OCI-LY7 (cell line): ENCODE results near the gene COMMD1. TPM values are rescaled to one million over a fixed set of nuclear protein-coding genes. Genes with fewer than 3 reads are reported as not detected.
A peak's percentile ranks its signal among the peaks of the same experiment; 100 is the strongest.

Experiments
- BruUV-seq: library from RNA; stranded (reverse); fragments of 400-500 nt; replicated peaks from 2 replicates; lab custom pipeline; 2021; lab: Mats Ljungman, UMichigan
- CTCF ChIA-PET: fragments of 300-600 bp; sonication (Branson Sonifier 250); formaldehyde crosslinking; loops from one replicate; lab custom pipeline; 2022; ENCODE audit warnings: antibody characterized with exemption; ENCODE audit not compliant: unreplicated experiment; lab: Charles Lee
- POLR2A ChIA-PET: fragments of 300-600 bp; sonication (Branson Sonifier 250); formaldehyde crosslinking; loops from one replicate; lab custom pipeline; 2022; ENCODE audit warnings: antibody characterized with exemption; lab: Charles Lee
- DNase-seq: peaks from one replicate; pipeline ENCODE4 v3.0.0-alpha.2; 2015; ENCODE audit warnings: low spot score
- H2AFZ ChIP-seq: fragments of 200-600 bp; sonication (generic), shearing (Covaris generic); 2 replicates; pipeline ENCODE4 v1.6.1; 2014; ENCODE audit warnings: mild to moderate bottlenecking, antibody characterized with exemption, low read length, moderate library complexity
- H3K27ac ChIP-seq: fragments of 200-600 bp; sonication (generic); 2 replicates; pipeline ENCODE4 v1.5.1; 2014; ENCODE audit warnings: mixed run types, low read depth, mild to moderate bottlenecking, moderate library complexity, low read length, inconsistent platforms; ENCODE audit not compliant: poor library complexity, severe bottlenecking
- H3K36me3 ChIP-seq: fragments of 200-600 bp; sonication (generic); 2 replicates; pipeline ENCODE4 v1.6.1; 2014; ENCODE audit warnings: mild to moderate bottlenecking, antibody characterized with exemption, low read length, moderate library complexity, mixed read lengths; ENCODE audit not compliant: insufficient read depth
- H3K4me1 ChIP-seq: fragments of 200-600 bp; sonication (generic); 2 replicates; pipeline ENCODE4 v1.5.1; 2014; ENCODE audit warnings: mild to moderate bottlenecking, low read length; ENCODE audit not compliant: insufficient read depth, poor library complexity, severe bottlenecking
- H3K4me2 ChIP-seq: fragments of 200-600 bp; sonication (generic); 2 replicates; pipeline ENCODE4 v1.6.1; 2014; ENCODE audit warnings: mild to moderate bottlenecking, low read length
- H3K4me3 ChIP-seq: fragments of 200-600 bp; sonication (generic); 2 replicates; pipeline ENCODE4 v1.5.1; 2014; ENCODE audit warnings: mild to moderate bottlenecking, low read depth, low read length; ENCODE audit not compliant: poor library complexity, severe bottlenecking
- H3K79me2 ChIP-seq: fragments of 200-600 bp; sonication (generic); 2 replicates; pipeline ENCODE4 v1.6.1; 2016; ENCODE audit warnings: low read depth, mild to moderate bottlenecking, low read length, moderate library complexity, mixed read lengths; ENCODE audit not compliant: insufficient read depth
- H3K9me2 ChIP-seq: fragments of 200-600 bp; sonication (generic); 2 replicates; pipeline ENCODE4 v1.6.1; 2016; ENCODE audit warnings: mild to moderate bottlenecking, low read length, mixed read lengths; ENCODE audit not compliant: insufficient read depth
- H3K9me3 ChIP-seq: fragments of 200-600 bp; sonication (generic); 2 replicates; pipeline ENCODE4 v1.6.1; 2014; ENCODE audit warnings: mild to moderate bottlenecking, mixed run types, low read length, mixed read lengths
- H4K20me1 ChIP-seq: fragments of 200-600 bp; sonication (generic); 2 replicates; pipeline ENCODE4 v1.6.1; 2014; ENCODE audit warnings: mild to moderate bottlenecking, antibody characterized with exemption, low read length, moderate library complexity, mixed read lengths; ENCODE audit not compliant: insufficient read depth
- EZH2phosphoT487 ChIP-seq: fragments of 200-600 bp; sonication (generic); IDR thresholded peaks from 2 replicates; pipeline ENCODE4 v1.6.1; 2018; ENCODE audit warnings: low read depth, borderline replicate concordance, mild to moderate bottlenecking, mixed run types, antibody characterized with exemption, low read length, moderate library complexity, mixed read lengths
- intact Hi-C: fragments of 100-400 bp; cut with micrococcal nuclease; formaldehyde crosslinking; loops from one replicate; pipeline ENCODE4 v1.10.0; 2022; ENCODE audit not compliant: unreplicated experiment
- total RNA-seq, 2 experiments: library from RNA; depleted of rRNA in 1 of 2; stranded (reverse); fragments of >200 nt in 1 of 2; shearing (Covaris generic) in 1 of 2; gene quantifications; 2 replicates each; pipeline ENCODE4 v1.2.3, GENCODE V29; 2014 to 2022
- TF ChIP-seq, protein P1 (sequence below): fragments of 200-600 bp; sonication (generic); conservative IDR thresholded peaks from 2 replicates; pipeline ENCODE4 v1.5.1; 2014; ENCODE audit warnings: mild to moderate bottlenecking, antibody characterized with exemption, low read length, moderate library complexity, mixed read lengths

The COMMD1 gene
- total RNA-seq, 2 experiments from 2014 or later: 22.0 to 22.1 TPM

DNA sequence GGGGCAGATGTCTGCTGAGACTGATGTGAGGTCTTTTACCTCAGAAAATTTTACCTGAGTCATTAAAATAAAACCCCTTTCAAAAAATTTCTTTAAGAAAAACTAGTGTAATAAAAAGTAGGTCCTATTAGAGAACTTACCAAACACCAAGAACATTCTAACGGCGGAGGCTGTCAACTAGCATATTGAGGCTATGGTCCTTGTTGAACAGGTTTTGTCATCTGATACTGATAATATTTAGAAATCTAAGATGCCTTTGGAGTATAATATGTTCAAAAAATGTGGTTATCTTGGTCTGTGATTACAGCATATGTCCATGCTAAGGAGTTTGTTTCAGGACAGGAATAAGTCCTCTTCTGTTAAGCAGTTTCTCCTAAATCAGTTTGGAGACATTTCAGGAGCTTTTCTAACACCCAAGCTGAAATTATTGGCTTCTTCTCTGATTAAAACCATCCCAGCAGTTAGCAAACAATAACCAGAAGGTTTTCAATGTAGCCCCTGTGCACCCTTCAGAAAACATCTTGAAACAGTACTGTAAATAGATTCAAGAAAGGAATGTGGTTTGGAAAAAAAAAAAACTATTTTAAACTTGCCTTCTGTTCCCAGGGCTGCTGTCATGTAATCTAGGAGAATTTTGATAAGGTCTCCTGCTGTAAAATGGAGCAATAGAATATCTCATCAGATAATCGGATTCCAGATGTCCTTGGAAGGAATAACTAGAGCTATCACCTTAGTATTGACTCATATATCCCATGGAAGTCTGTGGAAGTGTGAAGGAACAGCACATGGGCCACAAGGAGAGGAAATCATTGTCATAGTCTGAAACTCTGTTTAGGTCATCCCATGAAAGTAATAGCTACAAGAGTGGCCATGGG is 231.7 kb downstream of the COMMD1 start:
- no peak for TF ChIP-seq EZH2phosphoT487
- TF ChIP-seq, protein P1, sequence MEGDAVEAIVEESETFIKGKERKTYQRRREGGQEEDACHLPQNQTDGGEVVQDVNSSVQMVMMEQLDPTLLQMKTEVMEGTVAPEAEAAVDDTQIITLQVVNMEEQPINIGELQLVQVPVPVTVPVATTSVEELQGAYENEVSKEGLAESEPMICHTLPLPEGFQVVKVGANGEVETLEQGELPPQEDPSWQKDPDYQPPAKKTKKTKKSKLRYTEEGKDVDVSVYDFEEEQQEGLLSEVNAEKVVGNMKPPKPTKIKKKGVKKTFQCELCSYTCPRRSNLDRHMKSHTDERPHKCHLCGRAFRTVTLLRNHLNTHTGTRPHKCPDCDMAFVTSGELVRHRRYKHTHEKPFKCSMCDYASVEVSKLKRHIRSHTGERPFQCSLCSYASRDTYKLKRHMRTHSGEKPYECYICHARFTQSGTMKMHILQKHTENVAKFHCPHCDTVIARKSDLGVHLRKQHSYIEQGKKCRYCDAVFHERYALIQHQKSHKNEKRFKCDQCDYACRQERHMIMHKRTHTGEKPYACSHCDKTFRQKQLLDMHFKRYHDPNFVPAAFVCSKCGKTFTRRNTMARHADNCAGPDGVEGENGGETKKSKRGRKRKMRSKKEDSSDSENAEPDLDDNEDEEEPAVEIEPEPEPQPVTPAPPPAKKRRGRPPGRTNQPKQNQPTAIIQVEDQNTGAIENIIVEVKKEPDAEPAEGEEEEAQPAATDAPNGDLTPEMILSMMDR: no peak
- Histone ChIP-seq H3K4me3 (no peak overlapping the region), H3K9me2 (no peaks in the 10 kb centered on the region), H3K79me2 (no peaks in the 10 kb centered on the region), H2AFZ (no peak overlapping the region), H3K36me3 (no peaks in the 10 kb centered on the region; the same call in 1 of the 2 replicates), H3K4me2 (no peak overlapping the region), H3K27ac (no peak overlapping the region), H3K4me1 (peaks cover 66% of the 10 kb centered on the region), H4K20me1 (no peaks in the 10 kb centered on the region), H3K9me3 (peaks cover 13% of the 10 kb centered on the region; the same call in 1 of the 2 replicates)
- ChIA-PET POLR2A (interaction anchor here (0.7 to 1.4 kb wide), 5 partner anchors 8 to 1150 kb away, joined by 3 to 6 read pairs (median 3); no protein-coding TSS in a partner anchor), CTCF (no interaction called here)
- DNase-seq: no peak
- intact Hi-C loops: no loop called here
- no TSS peak for BruUV-seq

DNA sequence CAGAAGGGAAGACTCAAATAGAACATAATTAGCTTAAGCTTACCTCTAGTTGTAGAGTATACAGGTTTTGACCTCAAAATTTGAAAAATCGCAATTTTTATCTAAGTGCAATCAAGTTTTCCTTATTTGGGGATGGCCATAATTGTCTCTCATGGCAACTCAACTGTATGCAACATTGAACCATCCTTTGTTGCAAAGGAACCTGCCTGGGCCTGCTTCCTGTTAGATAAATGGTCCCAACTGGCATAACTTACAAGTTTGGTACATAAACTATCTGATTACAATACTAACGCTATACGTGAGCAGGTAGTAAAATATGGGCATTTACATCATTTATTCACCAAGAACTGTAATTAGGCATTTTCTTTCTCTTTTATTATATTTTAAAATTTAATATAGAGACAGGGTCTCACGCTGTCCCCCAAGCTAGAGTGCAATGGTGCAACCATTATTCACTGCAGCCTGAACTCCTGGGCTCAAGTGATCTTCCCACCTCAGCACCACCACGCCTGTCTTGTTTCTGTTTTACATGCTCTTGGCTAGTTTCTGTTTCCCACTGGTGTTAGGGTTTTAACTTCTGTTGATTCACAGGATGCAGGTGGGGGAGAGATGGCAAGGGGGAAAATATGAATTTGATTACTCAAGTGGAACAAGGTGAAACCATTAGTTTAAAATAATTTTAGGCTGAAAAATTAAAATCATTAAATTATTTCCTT is 235.1 kb downstream of the COMMD1 start:
- CTCF ChIA-PET: no interaction called here
- peak overlapping the region; percentile 13 for H3K4me3 ChIP-seq

More for the DNA sequence above, 235.1 kb downstream of the COMMD1 start:
- Histone ChIP-seq H2AFZ (peak overlapping the region; percentile 55; the same call in 1 of the 2 replicates), H3K79me2 (no peaks in the 10 kb centered on the region), H3K27ac (peak overlapping the region; percentile 89), H3K4me2 (peak overlapping the region; percentile 59), H3K9me3 (no peaks in the 10 kb centered on the region), H4K20me1 (no peaks in the 10 kb centered on the region), H3K4me1 (peaks cover 90% of the 10 kb centered on the region), H3K9me2 (no peaks in the 10 kb centered on the region), H3K36me3 (no peaks in the 10 kb centered on the region; the same call in 1 of the 2 replicates)
- POLR2A ChIA-PET: interaction anchor here (1.2 to 1.7 kb wide), 2 partner anchors 9 to 54 kb away, joined by 3 to 4 read pairs; no protein-coding TSS in a partner anchor
- peak; percentile 84 for DNase-seq
- no peak for TF ChIP-seq EZH2phosphoT487
- TF ChIP-seq, protein P1: no peak
- intact Hi-C loops: loop anchor here (2.0 to 5.0 kb wide), 3 partner anchors 40 to 103 kb away; partner anchors contain the start of gene B3GNT2
- BruUV-seq: no TSS peak
